NCI-H1694 treated with DMSO at 0.1 percent for 48 hours (cell line): ENCODE results near the gene TACC2.
A peak's percentile ranks its signal among the peaks of the same experiment; 100 is the strongest.

Source experiments
- DNase-seq: peaks from one replicate; lab custom pipeline; 2025; lab: John Stamatoyannopoulos, UW

TACC2 gene

GRCh38 chr10:122148876-122149560 lies 160.1 kb downstream of the TACC2 start:
- DNase-seq, result no peak

GRCh38 chr10:122149561-122150505 lies 160.9 kb downstream of the TACC2 start:
- peak; percentile 30 for DNase-seq

- no peak for DNase-seq
Measured at GRCh38 chr10:122151121-122151694, 162.2 kb downstream of the TACC2 start.

GRCh38 chr10:122152544-122152943 lies 163.6 kb downstream of the TACC2 start:
- peak; percentile 82 for DNase-seq

- DNase-seq, result no peak
Measured at GRCh38 chr10:122154031-122154544, 165.1 kb downstream of the TACC2 start.

DNA sequence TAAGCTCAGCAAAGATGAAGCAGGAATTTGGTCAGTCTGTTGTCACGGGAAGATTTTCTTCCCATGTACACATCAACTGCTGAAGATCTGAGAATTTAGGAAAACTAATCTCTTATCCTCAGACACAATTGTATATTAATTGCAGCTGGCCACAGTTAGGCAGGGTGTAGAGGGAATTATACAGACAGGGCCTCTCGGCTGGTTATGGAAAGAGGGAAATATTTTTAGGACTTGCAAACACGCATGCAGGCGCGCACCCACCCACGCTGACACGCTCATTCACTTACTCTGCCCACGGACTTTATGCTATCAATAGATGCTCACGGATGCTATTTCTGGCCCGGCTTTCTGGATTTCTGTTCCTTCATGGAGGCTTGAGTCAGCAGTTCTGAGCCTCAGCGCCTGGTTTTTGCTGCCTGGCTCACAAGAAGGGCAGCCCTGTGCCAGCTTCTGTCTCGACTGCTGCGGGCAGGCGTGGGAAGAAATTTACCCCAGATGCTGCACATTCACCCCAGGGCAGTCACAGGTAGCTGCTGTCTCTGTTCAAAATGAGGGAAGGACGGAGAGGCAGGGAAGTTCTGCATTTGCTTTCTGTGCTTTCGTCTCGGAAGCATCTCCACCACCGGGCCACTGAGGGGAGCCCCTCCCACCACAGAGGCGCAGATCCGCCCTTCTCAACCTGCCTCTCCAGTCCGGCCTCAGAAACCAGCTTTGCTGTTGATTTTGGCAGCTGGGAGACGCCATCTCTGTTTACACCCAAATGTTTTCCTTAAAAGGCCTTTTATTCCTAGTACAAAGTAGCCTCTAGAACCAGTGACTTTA lies 165.8 kb downstream of the TACC2 start:
- DNase-seq, result no peak

DNA sequence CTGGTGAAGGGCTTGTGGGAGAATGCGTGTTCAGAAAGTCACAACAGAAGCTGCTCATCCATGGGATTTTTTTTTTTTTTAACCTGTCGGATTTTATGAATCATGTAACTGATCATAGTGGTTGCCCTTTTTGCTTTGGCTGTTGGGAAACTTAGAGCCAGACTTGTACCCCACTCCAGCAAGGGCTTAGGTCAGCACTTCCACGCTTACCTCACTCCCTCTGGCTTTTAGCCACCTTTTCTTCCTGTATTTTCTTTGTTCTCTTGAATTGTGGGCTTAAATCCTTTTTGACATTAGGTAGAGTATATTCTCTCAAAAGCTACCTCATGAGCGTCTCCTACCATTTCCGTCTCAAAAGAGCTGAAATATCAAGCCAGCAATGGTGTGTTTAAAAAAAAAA lies 168.5 kb downstream of the TACC2 start:
- no peak for DNase-seq

DNA sequence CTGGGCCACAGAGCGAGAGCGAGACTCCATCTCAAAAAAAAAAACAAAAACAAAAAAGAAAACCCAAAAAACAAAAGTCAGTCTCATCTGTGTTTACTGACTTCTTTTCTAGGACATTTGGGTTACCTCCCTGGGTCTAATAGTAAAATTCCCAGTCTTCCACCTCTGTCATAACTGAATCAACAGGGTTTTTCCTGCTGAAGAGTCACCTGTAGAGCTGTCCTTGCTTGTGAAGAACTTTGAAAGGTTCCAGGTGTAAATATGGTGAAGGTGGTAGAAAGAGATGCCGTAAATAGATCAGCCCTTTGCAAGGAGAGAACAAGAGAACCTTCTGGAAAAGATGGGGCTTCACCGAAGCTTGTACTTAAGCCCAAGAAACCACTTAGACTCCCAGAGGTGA lies 169.4 kb downstream of the TACC2 start:
- DNase-seq, result no peak

GRCh38 chr10:122159141-122159970 lies 170.4 kb downstream of the TACC2 start:
- no peak for DNase-seq

DNA sequence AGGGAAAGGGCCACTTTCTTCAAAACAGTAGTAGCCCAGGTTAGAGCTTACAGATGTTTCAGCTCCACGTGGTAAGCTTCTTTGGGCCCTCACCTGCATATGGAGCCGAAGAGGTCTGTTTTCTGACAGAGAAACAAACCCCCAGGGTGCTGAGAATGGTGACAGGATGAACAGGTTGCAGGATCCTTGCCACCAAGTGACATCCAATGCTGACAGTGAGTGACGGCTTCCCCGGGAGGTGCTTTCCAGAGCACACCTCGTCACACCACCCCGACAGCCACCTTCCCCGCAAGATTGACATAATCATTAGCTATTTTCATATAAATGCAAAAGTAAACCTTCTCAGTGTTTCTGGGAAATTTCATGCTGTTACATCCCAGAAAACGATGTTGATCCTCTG lies 172.8 kb downstream of the TACC2 start:
- DNase-seq, result no peak

GRCh38 chr10:122162671-122163173 lies 173.8 kb downstream of the TACC2 start:
- DNase-seq, result no peak

DNA sequence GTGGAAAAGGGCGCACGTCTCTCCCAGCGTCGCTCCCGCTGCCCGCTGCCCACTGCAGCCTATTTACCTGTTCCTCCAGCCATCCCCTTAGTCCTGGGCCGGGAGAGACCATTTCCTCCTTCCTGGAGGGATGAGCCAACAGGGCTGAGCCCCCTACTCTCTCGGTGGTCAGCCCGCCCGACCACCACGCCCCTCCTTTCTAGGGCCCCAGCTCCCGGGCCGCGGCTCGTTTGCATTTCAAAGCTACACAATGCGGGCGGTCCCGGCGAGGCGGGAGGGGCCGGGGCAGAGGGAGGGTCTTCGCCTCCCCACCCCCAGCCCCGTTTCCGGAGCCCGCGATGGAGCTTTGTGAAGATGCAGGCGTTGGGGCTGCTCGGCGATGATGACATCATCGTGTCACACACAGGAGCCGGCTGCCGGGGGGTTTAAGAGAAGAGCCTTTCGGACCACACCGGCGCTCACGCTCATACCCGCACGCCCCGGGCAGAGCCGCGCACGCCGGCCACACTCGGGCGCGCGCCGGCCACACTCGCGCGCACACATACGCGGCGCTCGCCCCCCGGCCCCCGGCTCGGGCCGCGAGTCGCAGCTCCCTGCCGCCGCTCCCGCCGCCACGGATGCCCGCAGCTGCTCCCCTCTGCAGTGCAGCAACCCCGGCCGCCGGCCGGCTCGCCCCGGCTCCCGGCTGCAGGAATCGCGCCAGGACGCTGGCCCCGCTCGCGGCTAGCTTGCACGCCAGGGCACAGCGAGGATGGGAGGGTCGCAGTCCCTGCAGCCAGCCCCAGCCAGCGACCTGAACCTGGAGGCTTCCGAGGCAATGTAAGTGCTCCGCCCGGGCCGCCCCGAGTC lies 174.4 kb downstream of the TACC2 start:
- DNase-seq, result no peak

- DNase-seq, result no peak
Measured at GRCh38 chr10:122164023-122164601, 175.1 kb downstream of the TACC2 start.

DNA sequence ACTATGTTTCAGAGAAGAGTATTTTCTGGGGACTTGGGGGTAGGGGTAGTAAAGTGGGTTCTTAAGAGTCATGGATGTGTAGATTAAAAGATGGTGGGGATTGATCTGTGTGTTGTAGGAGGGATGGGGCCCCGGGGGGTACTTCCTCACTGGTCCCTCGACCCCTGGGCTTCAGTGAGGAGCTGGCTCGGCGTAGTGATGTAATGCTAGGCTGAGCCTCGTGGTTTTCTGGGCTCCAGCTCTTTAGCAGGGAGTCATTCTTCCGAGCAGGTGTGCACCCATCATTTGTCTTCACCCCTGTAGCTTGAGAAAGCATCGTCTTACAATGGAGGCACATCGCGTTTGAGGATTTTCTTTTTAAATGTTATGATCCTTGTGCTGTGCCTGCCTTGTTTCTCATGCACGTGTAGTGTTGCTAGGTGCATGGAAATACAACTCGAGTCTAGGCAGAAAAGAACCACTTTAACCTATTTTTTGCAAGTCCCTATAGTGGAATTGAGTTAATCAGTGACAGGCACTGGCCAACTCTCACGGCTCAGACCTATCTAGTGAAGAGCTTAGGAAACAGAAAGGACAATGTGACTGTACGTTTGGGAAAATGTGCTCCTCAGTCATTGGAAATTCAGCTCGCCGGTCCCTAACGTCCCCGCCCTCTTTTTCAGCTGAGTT lies 176.0 kb downstream of the TACC2 start:
- DNase-seq, result peak; percentile 63

DNA sequence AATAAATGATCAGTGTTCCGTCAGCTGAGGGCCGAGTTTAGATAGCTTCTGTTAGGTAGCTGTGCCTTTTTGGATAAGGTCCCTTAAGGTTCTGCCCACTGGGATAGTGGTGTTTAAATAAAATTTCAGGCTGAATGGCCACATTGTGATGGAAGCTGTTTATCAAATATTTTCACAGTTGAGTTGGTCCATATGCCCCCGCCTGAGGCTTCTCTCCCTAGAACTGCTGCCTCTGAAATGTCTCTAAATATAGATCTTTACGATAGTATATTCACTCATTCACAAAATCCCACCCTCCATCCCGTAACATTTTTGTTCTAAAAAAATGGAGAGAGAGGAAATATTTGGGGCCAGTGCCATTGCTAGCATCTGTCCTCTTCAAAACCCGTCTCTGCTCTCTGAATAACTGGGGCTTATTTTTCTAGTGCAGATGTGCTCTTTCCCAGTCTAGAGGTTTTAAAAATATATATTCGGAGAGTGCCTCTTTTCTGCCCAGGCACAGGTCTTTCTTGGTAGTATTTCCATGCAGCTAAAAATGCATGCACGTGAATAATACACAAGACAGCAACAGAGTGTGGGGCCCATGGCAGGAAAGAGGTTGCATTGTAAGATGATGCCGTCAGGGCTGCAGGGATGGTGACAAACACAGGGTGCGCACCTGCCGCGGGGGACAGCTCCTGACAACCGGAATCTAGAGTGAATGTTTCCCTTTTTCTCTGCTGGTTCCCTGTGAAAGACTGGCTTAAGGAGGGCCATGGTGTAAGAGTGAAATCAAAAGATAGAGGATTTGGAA lies 176.7 kb downstream of the TACC2 start:
- DNase-seq, result peak; percentile 63

GRCh38 chr10:122168101-122168500 lies 179.1 kb downstream of the TACC2 start:
- no peak for DNase-seq

DNA sequence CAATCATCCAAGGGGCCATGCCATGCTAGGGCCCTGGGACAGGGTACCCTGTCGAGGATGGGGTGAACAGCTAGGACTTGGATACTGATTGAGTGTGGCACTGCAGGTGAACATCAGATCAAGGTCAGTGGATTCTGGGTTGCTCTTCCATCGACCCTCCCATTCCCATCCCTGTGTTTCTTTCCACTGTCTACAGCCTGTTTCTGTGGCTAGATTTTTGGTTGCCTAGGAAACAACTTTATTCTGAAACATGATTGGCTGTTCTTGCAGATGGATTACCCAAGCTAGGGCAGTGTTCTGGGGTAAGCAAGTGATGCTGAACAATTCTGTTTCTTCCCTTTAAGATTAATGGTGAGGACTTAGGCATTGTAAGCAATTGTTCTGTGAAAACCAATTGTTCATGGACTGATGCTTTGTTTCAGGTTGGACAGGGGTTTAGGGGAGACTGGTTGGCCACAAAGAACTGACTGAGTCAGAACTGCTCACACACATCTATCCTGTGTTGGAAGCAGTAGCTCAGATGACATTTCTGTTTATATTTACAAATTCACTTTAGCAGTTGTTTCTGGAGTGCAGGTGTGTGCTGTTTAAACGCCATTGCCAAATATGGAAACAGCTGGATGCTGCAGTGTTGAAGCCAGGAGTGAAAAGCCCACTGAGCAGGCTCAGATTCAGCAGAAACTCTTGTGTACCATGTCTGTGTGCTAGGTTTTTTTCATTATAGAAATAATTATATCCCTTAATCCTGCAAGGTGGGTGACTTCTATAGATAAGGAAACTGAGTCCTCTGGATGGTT lies 179.8 kb downstream of the TACC2 start:
- no peak for DNase-seq
